ENCODE measurements around the gene ALPK1. TPM values are rescaled to one million over a fixed set of nuclear protein-coding genes. Genes with fewer than 3 reads are reported as not detected.

ALPK1 gene
- total RNA-seq, 1 donor from 2014 or later, result 1.4 TPM

- TF ChIP-seq CTCF (IDR thresholded peaks at IDR 0.05; ENCODE audit: insufficient read depth, low read depth, low read length) (no peak), EZH2 (IDR thresholded peaks at IDR 0.05; ENCODE audit: insufficient read depth, low read length) (no peak)
- Mint-ChIP-seq H3K36me3 (ENCODE audit: low read depth, unreplicated experiment) (no peaks in the 10 kb centered on the region), H3K27ac (ENCODE audit: unreplicated experiment) (no peak overlapping the region)
These were observed 74.2 kb downstream of the ALPK1 start for GRCh38 chr4:112371361-112371760.

GRCh38 chr4:112374850-112375249 is 77.7 kb downstream of the ALPK1 start:
- Mint-ChIP-seq H3K27ac (ENCODE audit: unreplicated experiment) (no peak overlapping the region), H3K9me3 (ENCODE audit: unreplicated experiment) (peaks cover 3% of the 10 kb centered on the region)
- no peak for FAIRE-seq

More at GRCh38 chr4:112371361-112371760, 74.2 kb downstream of the ALPK1 start:
- Histone ChIP-seq H3K27me3 (ENCODE audit: insufficient read depth, low read length) (no peaks in the 10 kb centered on the region), H3K79me2 (ENCODE audit: insufficient read depth, low read length) (no peaks in the 10 kb centered on the region), H3K36me3 (ENCODE audit: insufficient read depth, low read length) (no peaks in the 10 kb centered on the region), H2AFZ (ENCODE audit: low read depth, low read length) (no peak overlapping the region), H3K4me3 (ENCODE audit: insufficient read depth, low read depth, low read length) (no peak overlapping the region), H4K20me1 (ENCODE audit: insufficient read depth, low read length) (no peaks in the 10 kb centered on the region), H3K9me3 (ENCODE audit: insufficient read depth, low read depth, low read length) (no peaks in the 10 kb centered on the region), H3K4me1 (ENCODE audit: insufficient read depth, low read length) (no peaks in the 10 kb centered on the region), H3K27ac (ENCODE audit: low read depth, low read length) (no peak overlapping the region), H3K9ac (ENCODE audit: low read length) (no peak overlapping the region), H3K4me2 (ENCODE audit: low read length) (no peak overlapping the region)
- no peak overlapping the region for H3K4me3 Mint-ChIP-seq (ENCODE audit: unreplicated experiment)
- H3K4me1 Mint-ChIP-seq (ENCODE audit: low read depth, unreplicated experiment), result peaks cover 2% of the 10 kb centered on the region
- H3K27me3 Mint-ChIP-seq (ENCODE audit: low read depth, unreplicated experiment), result no peaks in the 10 kb centered on the region
- no peak for FAIRE-seq
- DNase-seq (ENCODE audit: low read depth), result no peak
- H3K9me3 Mint-ChIP-seq (ENCODE audit: unreplicated experiment), result peaks cover 3% of the 10 kb centered on the region

More at GRCh38 chr4:112374850-112375249, 77.7 kb downstream of the ALPK1 start:
- DNase-seq (ENCODE audit: low read depth), result no peak
- H3K4me1 Mint-ChIP-seq (ENCODE audit: low read depth, unreplicated experiment), result peaks cover 8% of the 10 kb centered on the region
- H3K9ac ChIP-seq (ENCODE audit: low read length), result no peak overlapping the region
- H3K36me3 ChIP-seq (ENCODE audit: insufficient read depth, low read length), result no peaks in the 10 kb centered on the region
- no peaks in the 10 kb centered on the region for H3K36me3 Mint-ChIP-seq (ENCODE audit: low read depth, unreplicated experiment)
- no peaks in the 10 kb centered on the region for H3K79me2 ChIP-seq (ENCODE audit: insufficient read depth, low read length)
- TF ChIP-seq CTCF (IDR thresholded peaks at IDR 0.05; ENCODE audit: insufficient read depth, low read depth, low read length) (no peak), EZH2 (IDR thresholded peaks at IDR 0.05; ENCODE audit: insufficient read depth, low read length) (no peak)
- H3K27me3 Mint-ChIP-seq (ENCODE audit: low read depth, unreplicated experiment), result peaks cover 22% of the 10 kb centered on the region
- H3K27ac ChIP-seq (ENCODE audit: low read depth, low read length), result no peak overlapping the region
- H3K9me3 ChIP-seq (ENCODE audit: insufficient read depth, low read depth, low read length), result no peaks in the 10 kb centered on the region
- H2AFZ ChIP-seq (ENCODE audit: low read depth, low read length), result no peak overlapping the region
- no peaks in the 10 kb centered on the region for H4K20me1 ChIP-seq (ENCODE audit: insufficient read depth, low read length)
- H3K4me3 Mint-ChIP-seq (ENCODE audit: unreplicated experiment), result no peak overlapping the region
- H3K27me3 ChIP-seq (ENCODE audit: insufficient read depth, low read length), result peaks cover 7% of the 10 kb centered on the region
- no peak overlapping the region for H3K4me3 ChIP-seq (ENCODE audit: insufficient read depth, low read depth, low read length)
- no peak overlapping the region for H3K4me2 ChIP-seq (ENCODE audit: low read length)
- no peaks in the 10 kb centered on the region for H3K4me1 ChIP-seq (ENCODE audit: insufficient read depth, low read length)
